Fibroblast of lung (primary cell): ENCODE measurements around the gene ROBO1. TPM values are rescaled to one million over a fixed set of nuclear protein-coding genes. Genes with fewer than 3 reads are reported as not detected.

Source experiments
- DNase-seq, 2 donors: peaks; one replicate each; pipeline versions ENCODE4 v3.0.0 to v3.0.0-alpha.2; 2010; ENCODE audit warnings: low read depth in 2 of 2
- H2AFZ ChIP-seq: 2 replicates; pipeline ENCODE4 v1.5.1; 2012; ENCODE audit warnings: low read length, control low read depth, inconsistent platforms
- H3K27ac ChIP-seq: 2 replicates; pipeline ENCODE4 v1.5.1; 2011; ENCODE audit warnings: low read length, control low read depth; ENCODE audit not compliant: insufficient read depth
- H3K27me3 ChIP-seq: 2 replicates; pipeline ENCODE4 v1.5.1; 2011; ENCODE audit warnings: mild to moderate bottlenecking, low read length; ENCODE audit not compliant: control insufficient read depth, insufficient read depth
- H3K36me3 ChIP-seq: 2 replicates; pipeline ENCODE4 v1.5.1; 2011; ENCODE audit warnings: low read length; ENCODE audit not compliant: control insufficient read depth, insufficient read depth
- H3K4me1 ChIP-seq: 2 replicates; pipeline ENCODE4 v1.5.1; 2011; ENCODE audit warnings: low read length; ENCODE audit not compliant: control insufficient read depth, insufficient read depth; ENCODE audit errors: extremely low read depth
- H3K4me2 ChIP-seq: 2 replicates; pipeline ENCODE4 v1.5.1; 2011; ENCODE audit warnings: low read length, control low read depth; ENCODE audit not compliant: insufficient read depth; ENCODE audit errors: extremely low read depth
- H3K4me3 ChIP-seq, 4 experiments: fragments of 200-600 bp in 1 of 4; sonication (generic) in 1 of 4; replicated peaks in 1 of 4; 2 replicates each; pipeline ENCODE4 v1.5.1; 2011 to 2016; ENCODE audit warnings: low read length in 4 of 4, low read depth in 3 of 4, mild to moderate bottlenecking in 3 of 4, control low read depth in 2 of 4, inconsistent platforms in 1 of 4, mixed read lengths in 1 of 4; ENCODE audit not compliant: insufficient read depth in 1 of 4; ENCODE audit errors: control extremely low read depth in 1 of 4
- H3K79me2 ChIP-seq: 2 replicates; pipeline ENCODE4 v1.5.1; 2012; ENCODE audit warnings: mild to moderate bottlenecking, low read length, inconsistent platforms; ENCODE audit not compliant: control insufficient read depth, insufficient read depth
- H3K9ac ChIP-seq: 2 replicates; pipeline ENCODE4 v1.5.1; 2011; ENCODE audit warnings: mild to moderate bottlenecking, low read length, control low read depth; ENCODE audit not compliant: insufficient read depth
- H3K9me3 ChIP-seq: 2 replicates; pipeline ENCODE4 v1.5.1; 2012; ENCODE audit warnings: low read depth, low read length; ENCODE audit not compliant: control insufficient read depth, insufficient read depth
- H4K20me1 ChIP-seq: 2 replicates; pipeline ENCODE4 v1.5.1; 2011; ENCODE audit warnings: low read length; ENCODE audit not compliant: control insufficient read depth, insufficient read depth; ENCODE audit errors: extremely low read depth
- EZH2 ChIP-seq: IDR thresholded peaks from 2 replicates; pipeline ENCODE4 v1.5.1; 2012; ENCODE audit warnings: low read length, control low read depth, mild to moderate bottlenecking; ENCODE audit errors: missing control alignments
- polyA plus RNA-seq, 2 donors: library from polyadenylated mRNA; depleted of rRNA in 1 of 2; stranded (reverse) in 1 of 2; unstranded in 1 of 2; fragments of >200 nt; gene quantifications; 2 replicates each; pipeline ENCODE4 v1.2.1, GENCODE V29; 2011 to 2012; ENCODE audit warnings: missing spikeins in 1 of 2
- total RNA-seq: library from RNA; depleted of rRNA; stranded (reverse); fragments of >200 nt; gene quantifications from 2 replicates; pipeline ENCODE4 v1.2.1, GENCODE V29; 2014
- TF ChIP-seq, protein P1 (sequence below), 2 donors: IDR thresholded peaks in 1 of 2; conservative IDR thresholded peaks in 1 of 2; 1 replicate in 1 of 2; 2 replicates in 1 of 2; pipeline ENCODE4 v1.5.1; 2011 to 2012; ENCODE audit warnings: low read length in 2 of 2, control low read depth in 1 of 2, inconsistent platforms in 1 of 2, low read depth in 1 of 2, mild to moderate bottlenecking in 1 of 2

The ROBO1 gene
- total and polyA plus RNA-seq, 2 donors (not counting 1 experiment from before 2014, with no cell fraction given) = 53.8 to 104 TPM

DNA sequence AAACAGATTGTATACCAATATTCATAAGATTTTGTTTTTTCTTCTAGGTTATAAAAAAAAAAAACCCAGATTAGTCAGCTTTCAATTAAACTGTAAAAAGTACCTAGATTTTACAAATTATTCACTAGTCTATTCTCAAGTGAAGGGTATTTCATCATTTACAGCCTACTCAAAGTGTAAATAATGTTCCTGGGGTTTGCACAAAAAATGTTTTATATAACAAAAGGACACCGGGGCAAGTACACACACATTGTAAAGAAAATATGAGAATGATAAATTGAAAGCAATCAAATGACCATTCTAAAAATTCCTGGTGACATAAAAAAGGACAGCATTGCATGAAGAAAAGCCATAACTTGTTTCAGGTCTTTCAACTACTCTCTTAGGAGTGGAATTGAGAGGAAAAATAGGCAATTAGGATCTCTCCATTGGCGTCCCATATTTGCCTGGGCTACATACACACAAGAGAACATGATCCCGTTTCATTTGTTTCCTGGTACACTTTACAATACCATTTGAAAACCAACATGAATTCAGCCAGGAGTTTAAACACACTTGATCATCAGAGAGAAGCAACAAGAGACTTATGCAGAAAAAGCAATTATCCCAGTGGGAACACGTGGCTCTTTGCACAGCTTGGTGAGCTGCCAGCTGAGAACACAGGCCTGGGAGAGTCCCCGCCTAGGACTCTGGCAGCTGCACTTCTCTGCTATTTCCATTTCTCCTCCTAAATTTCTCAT lies 1039.2 kb downstream of the ROBO1 start:
- Histone ChIP-seq H4K20me1 (no peaks in the 10 kb centered on the region), H3K36me3 (no peaks in the 10 kb centered on the region), H3K27ac (no peak overlapping the region), H3K27me3 (no peaks in the 10 kb centered on the region), H3K9me3 (no peaks in the 10 kb centered on the region), H2AFZ (peak overlapping the region; percentile 26), H3K4me1 (no peaks in the 10 kb centered on the region), H3K4me2 (no peak overlapping the region), H3K79me2 (no peaks in the 10 kb centered on the region), H3K9ac (no peak overlapping the region), H3K4me3 (no peak overlapping the region)
- DNase-seq = peak; percentile 57 to 80
- TF ChIP-seq EZH2 = no peak
- TF ChIP-seq, protein P1, sequence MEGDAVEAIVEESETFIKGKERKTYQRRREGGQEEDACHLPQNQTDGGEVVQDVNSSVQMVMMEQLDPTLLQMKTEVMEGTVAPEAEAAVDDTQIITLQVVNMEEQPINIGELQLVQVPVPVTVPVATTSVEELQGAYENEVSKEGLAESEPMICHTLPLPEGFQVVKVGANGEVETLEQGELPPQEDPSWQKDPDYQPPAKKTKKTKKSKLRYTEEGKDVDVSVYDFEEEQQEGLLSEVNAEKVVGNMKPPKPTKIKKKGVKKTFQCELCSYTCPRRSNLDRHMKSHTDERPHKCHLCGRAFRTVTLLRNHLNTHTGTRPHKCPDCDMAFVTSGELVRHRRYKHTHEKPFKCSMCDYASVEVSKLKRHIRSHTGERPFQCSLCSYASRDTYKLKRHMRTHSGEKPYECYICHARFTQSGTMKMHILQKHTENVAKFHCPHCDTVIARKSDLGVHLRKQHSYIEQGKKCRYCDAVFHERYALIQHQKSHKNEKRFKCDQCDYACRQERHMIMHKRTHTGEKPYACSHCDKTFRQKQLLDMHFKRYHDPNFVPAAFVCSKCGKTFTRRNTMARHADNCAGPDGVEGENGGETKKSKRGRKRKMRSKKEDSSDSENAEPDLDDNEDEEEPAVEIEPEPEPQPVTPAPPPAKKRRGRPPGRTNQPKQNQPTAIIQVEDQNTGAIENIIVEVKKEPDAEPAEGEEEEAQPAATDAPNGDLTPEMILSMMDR (conservative IDR thresholded peaks at IDR 0.05 in 1 of 2, IDR thresholded peaks at IDR 0.05 in 1 of 2; ENCODE audit: low read depth in 1 of 2, low read length in 2 of 2) = no peak

DNA sequence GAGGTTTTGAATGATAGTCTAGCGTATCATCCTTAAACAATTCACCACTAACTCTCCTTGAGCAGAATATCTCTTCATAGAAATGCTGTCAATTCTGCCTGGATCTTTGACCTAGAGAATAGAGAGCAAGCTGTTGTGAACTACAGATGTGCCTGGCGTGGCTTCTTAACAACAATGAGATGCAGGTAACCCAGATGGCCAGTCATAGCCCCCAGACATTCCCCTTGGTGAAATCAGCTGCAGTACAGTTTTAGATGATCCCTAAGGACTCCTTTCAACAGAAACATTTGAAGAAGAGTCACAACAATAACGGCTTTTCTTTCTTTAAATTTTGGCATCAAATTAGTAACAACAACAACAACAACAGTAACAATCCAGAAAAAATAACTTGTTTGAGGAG lies 1041.3 kb downstream of the ROBO1 start:
- H3K9me3 ChIP-seq = no peaks in the 10 kb centered on the region
- H2AFZ ChIP-seq = no peak overlapping the region
- no peaks in the 10 kb centered on the region for H3K36me3 ChIP-seq
- no peak overlapping the region for H3K9ac ChIP-seq
- no peak for TF ChIP-seq EZH2
- TF ChIP-seq, protein P1 (conservative IDR thresholded peaks at IDR 0.05 in 1 of 2, IDR thresholded peaks at IDR 0.05 in 1 of 2; ENCODE audit: low read depth in 1 of 2, low read length in 2 of 2) = no peak
- H3K4me1 ChIP-seq = no peaks in the 10 kb centered on the region
- H3K4me3 ChIP-seq = no peak overlapping the region
- no peaks in the 10 kb centered on the region for H3K79me2 ChIP-seq
- no peak overlapping the region for H3K4me2 ChIP-seq
- no peaks in the 10 kb centered on the region for H3K27me3 ChIP-seq
- no peak overlapping the region for H3K27ac ChIP-seq
- no peaks in the 10 kb centered on the region for H4K20me1 ChIP-seq
- DNase-seq = no peak

- no peaks in the 10 kb centered on the region for H3K36me3 ChIP-seq
- H3K27me3 ChIP-seq = no peaks in the 10 kb centered on the region
- H3K9me3 ChIP-seq = no peaks in the 10 kb centered on the region
- H3K4me2 ChIP-seq = no peak overlapping the region
- H3K4me3 ChIP-seq = no peak overlapping the region
- TF ChIP-seq, protein P1 (conservative IDR thresholded peaks at IDR 0.05 in 1 of 2, IDR thresholded peaks at IDR 0.05 in 1 of 2; ENCODE audit: low read depth in 1 of 2, low read length in 2 of 2) = no peak
- TF ChIP-seq EZH2 = no peak
- no peaks in the 10 kb centered on the region for H4K20me1 ChIP-seq
- H3K27ac ChIP-seq = no peak overlapping the region
- H3K79me2 ChIP-seq = no peaks in the 10 kb centered on the region
- DNase-seq = no peak
- H2AFZ ChIP-seq = no peak overlapping the region
- H3K9ac ChIP-seq = no peak overlapping the region
- H3K4me1 ChIP-seq = no peaks in the 10 kb centered on the region
Measured at GRCh38 chr3:78725703-78726246, 1042.0 kb downstream of the ROBO1 start.
